Glomerular visceral epithelial cell (primary cell): Measurements from ENCODE around the gene SUMO3.
A peak's percentile ranks its signal among the peaks of the same experiment; 100 is the strongest.

Experiments used
- DNase-seq: peaks from one replicate; pipeline ENCODE4 v3.0.0-alpha.2; 2016; ENCODE audit errors: extremely low spot score

SUMO3 gene

GRCh38 chr21:44803651-44804050 lies 14.2 kb downstream of the SUMO3 start:
- DNase-seq: no peak

GRCh38 chr21:44802396-44803153 lies 15.3 kb downstream of the SUMO3 start:
- DNase-seq: peak; percentile 23

- peak; percentile 78 for DNase-seq
Measured at GRCh38 chr21:44801468-44802395, 16.1 kb downstream of the SUMO3 start, which contains the start of gene UBE2G2. Gene UBE2G2, minus strand, starts transcription at chr21:44801820. Its CDS starts 72 bp downstream, at chr21:44801748.

DNA sequence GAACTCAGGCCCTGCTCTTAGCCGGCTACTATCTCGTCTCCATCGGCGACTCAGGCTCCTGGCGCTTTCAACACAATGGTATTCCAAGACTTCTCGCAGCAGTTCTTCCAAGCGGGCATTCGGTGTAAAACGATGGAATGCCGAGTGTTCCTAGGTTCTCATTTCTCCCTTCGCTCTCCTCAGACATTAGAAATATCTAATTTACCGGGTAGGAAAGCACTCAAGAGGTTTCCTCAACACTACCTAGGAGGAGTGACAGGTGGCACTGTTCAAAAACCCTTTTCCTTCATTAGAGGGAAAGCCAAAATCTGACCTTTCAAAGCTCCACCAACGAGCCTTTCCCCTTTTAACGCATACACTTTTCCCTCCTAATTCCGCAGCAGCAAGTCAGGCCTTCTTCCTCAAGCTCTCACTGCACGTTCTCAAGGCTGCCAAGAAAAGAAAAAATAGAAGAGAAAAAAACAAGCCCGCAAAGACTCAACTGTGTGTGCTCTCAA lies 16.8 kb downstream of the SUMO3 start:
- DNase-seq: peak; percentile 30

DNA sequence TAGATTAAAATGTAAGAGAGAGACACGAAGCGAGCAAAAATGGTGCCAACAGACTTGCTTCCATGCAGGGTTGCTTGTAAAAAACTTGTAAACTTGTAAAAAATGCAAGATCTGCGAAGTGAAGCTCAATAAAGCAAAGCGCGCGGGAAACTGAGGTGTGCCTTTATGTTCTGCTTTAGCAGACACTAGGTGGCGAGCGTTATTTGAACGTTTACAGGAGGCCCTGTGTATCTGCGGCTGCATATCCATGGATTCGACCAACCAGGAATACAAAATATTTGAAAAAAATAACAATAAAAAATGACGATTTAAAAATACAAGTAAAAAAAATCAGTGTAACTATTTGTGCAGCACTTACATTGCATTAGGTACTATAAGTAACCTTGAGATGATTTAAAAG lies 17.8 kb downstream of the SUMO3 start:
- peak; percentile 40 for DNase-seq

- no peak for DNase-seq
Measured at GRCh38 chr21:44799646-44800045, 18.2 kb downstream of the SUMO3 start.

DNA sequence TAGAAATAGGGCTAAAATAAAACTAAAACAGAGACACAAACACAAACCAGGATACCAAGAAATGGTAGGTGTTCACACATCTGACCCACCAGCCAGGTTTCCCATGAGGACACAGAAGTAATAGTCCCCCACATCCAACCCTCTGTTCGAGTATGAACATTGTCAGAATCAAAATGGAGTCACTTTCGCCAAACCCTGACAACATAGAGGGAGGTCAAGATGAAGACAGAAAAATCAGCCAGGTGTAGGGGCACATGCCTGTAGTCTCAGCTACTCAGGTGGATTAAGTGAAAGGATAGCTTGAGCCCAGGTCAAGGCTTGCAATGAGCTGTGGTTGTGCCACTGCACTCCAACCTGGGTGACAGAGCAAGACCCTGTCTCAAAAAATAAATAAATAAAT lies 20.1 kb downstream of the SUMO3 start:
- no peak for DNase-seq

DNA sequence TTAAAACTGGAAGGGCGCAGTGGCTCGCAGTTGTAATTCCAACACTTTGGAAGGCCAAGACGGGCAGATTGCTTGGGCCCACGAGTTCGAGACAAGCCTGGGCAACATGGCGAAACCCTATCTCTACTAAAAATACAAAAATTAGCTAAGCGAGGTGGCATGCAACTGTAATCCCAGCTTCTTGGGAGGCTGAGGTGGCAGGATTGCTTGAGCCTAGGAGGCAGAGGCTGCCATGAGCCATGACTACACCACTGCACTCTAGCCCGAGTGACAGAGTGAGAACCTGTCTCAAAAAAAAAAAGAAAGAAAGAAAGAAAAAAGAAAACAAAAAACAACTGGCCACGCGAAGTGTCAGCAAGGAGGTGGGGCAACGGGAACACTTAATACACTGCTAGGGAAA lies 22.5 kb downstream of the SUMO3 start:
- no peak for DNase-seq

DNA sequence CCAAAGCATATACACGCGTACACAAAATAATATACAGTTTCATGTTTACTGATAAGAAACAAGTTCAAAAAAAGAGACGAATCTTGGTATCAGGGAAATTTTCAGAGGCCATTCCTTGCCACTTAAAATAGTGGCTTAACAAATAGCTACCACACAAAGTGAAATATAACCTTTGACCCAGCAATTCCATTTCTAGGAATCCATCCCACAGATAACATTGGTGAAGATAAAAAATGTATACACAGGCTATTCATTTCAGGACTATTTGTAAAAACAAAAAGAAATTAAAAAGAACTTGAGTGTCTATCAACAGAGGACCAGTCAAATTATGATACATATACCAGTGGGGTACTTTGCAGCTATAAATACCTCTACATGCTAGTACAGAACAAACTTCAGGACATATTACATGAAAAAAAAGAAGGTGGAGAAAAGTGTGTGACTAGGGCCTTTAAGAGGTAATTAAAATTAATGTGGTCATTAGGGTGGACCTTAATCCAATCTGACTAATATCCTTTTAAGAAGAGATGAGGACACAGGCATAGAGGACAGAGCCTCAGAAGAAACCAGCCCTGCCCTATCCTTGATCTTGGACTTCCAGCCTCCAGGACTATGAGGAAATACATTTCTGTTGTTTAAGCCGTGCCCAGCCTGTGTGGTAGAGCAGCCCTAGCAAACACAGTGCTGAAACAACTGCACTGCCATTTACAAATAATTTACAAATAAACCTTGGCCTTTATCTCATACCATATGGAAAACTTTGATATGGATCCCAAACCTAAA lies 24.1 kb downstream of the SUMO3 start:
- no peak for DNase-seq

- DNase-seq: peak; percentile 60
Measured at GRCh38 chr21:44792702-44793591, 24.9 kb downstream of the SUMO3 start.

GRCh38 chr21:44791993-44792392 lies 25.9 kb downstream of the SUMO3 start:
- DNase-seq: no peak

- DNase-seq: no peak
Measured at GRCh38 chr21:44791246-44791645, 26.6 kb downstream of the SUMO3 start.

GRCh38 chr21:44790368-44790767 lies 27.5 kb downstream of the SUMO3 start:
- no peak for DNase-seq

- peak; percentile 8 for DNase-seq
Measured at GRCh38 chr21:44789880-44790279, 28.0 kb downstream of the SUMO3 start.

DNA sequence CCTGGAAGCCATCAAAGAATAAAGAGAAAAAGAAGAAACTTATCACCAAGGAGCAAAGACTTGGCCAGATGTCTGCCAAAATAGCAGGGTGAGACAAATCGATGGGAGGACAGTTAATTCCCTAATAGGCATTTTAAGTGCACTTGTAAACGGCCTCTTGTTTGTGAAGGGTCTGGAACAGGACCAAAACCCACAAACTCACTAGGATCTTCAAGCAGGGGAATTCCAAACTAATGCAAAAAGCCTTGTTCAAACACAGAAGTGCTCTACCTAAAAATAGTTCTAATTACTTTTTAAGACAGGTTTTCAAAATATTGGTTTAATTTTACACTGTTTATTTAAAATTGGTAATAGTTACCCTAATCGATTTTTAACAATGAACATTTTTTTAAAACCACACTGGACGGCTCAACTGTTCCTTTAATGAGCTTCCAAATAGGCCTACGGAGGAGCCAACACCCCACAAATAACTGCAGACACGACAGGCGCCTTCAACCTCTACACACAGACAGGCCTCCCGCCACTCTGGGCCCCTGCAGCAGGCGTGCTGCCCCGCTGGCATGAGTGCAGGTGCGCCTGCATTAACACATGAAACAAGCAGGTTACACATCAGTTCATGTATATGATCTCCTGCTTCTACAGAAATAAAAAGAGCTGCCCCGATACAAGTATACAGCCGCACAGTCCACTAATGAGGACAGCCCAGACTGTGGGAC lies 32.1 kb downstream of the SUMO3 start:
- DNase-seq: no peak

GRCh38 chr21:44784810-44785209 lies 33.1 kb downstream of the SUMO3 start:
- DNase-seq: no peak

DNA sequence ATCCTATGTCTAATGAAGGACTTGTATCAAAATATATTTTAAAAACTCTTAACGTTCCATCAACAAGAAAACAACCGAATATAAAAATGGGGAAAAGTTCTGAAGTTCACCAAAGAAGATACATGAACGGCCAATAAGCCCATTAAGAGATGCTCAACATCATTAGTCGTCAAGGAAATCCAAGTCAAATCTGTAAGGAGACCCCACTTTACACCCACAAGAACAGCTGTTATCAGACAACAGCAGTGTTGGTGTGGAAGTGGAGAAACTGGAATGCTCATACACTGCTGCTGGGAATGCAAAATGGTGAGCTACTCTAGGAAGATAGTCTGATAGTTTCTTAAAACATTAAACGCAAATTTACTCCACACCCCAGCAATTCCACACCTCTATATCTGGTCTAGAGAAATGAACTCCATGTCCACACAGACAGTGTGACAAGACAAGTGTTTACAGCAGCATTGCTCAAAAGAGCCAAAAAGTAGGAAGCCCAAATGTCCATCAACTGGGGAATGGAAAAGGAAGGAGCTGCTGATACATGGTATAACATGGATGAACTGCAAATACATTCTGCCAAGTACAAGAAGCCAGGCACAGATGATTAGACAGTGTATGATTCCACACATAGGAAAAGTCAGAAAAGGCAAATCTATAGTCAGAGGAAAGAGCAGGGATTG lies 34.7 kb downstream of the SUMO3 start:
- DNase-seq: no peak

GRCh38 chr21:44780767-44781459 lies 36.9 kb downstream of the SUMO3 start:
- DNase-seq: no peak

GRCh38 chr21:44780137-44780502 lies 37.7 kb downstream of the SUMO3 start:
- no peak for DNase-seq
